HepG2 (cell line): Measurements from ENCODE around the gene CLDN9. TPM values are rescaled to one million over a fixed set of nuclear protein-coding genes. Genes with fewer than 3 reads are reported as not detected.

Experiments used
- DR1 ChIP-seq: sonication (generic); formaldehyde crosslinking; IDR thresholded peaks from 2 replicates; pipeline ENCODE4 v1.8.0; 2021; ENCODE audit warnings: mild to moderate bottlenecking, missing genetic modification reagents, inconsistent platforms
- ESRRA ChIP-seq: sonication (generic); formaldehyde crosslinking; IDR thresholded peaks from 2 replicates; pipeline ENCODE4 v1.5.1; 2020; ENCODE audit warnings: mild to moderate bottlenecking, low read depth, missing genetic modification reagents
- FOSL1 ChIP-seq: sonication (generic); formaldehyde crosslinking; IDR thresholded peaks from 2 replicates; pipeline ENCODE4 v1.9.0; 2021; ENCODE audit warnings: missing genetic modification reagents, borderline replicate concordance
- FOXK2 ChIP-seq: fragments of 450-650 bp; IDR thresholded peaks from 2 replicates; pipeline ENCODE4 v1.6.1; 2016
- HDAC2 ChIP-seq: sonication (generic); formaldehyde crosslinking; IDR thresholded peaks from 2 replicates; pipeline ENCODE4 v1.4.0; 2020; ENCODE audit warnings: missing genetic modification reagents
- NFIB ChIP-seq: sonication (generic); formaldehyde crosslinking; IDR thresholded peaks from 2 replicates; pipeline ENCODE4 v1.9.0; 2021; ENCODE audit warnings: missing genetic modification reagents, mild to moderate bottlenecking, borderline replicate concordance
- NR2F1 ChIP-seq, 2 experiments: fragments of 450-650 bp in 1 of 2; formaldehyde crosslinking in 1 of 2; IDR thresholded peaks; 2 replicates each; pipeline versions ENCODE4 v1.5.0 to v1.6.1; 2016 to 2020; ENCODE audit warnings: mild to moderate bottlenecking in 1 of 2, missing compliant biosample characterization in 1 of 2, missing genetic modification reagents in 1 of 2, moderate library complexity in 1 of 2
- RNF2 ChIP-seq: fragments of 450-650 bp; conservative IDR thresholded peaks from 2 replicates; pipeline ENCODE4 v1.6.1; 2016; ENCODE audit warnings: low read depth
- TBP ChIP-seq: sonication (generic); formaldehyde crosslinking; IDR thresholded peaks from 2 replicates; pipeline ENCODE4 v1.5.0; 2020; ENCODE audit warnings: missing genetic modification reagents
- TCF7 ChIP-seq: sonication (generic); IDR thresholded peaks from 2 replicates; pipeline ENCODE4 v1.6.1; 2016; ENCODE audit warnings: antibody characterized with exemption, low read depth
- ZBTB7A ChIP-seq: sonication (generic); formaldehyde crosslinking; IDR thresholded peaks from 2 replicates; pipeline ENCODE4 v1.8.0; 2022; ENCODE audit warnings: mild to moderate bottlenecking, missing genetic modification reagents
- ZFP62 ChIP-seq: sonication (generic); formaldehyde crosslinking; IDR thresholded peaks from 2 replicates; pipeline ENCODE4 v1.4.0; 2020; ENCODE audit warnings: missing genetic modification reagents
- ZNF24 ChIP-seq: fragments of 450-650 bp; IDR thresholded peaks from 2 replicates; pipeline ENCODE4 v1.6.1; 2017; ENCODE audit warnings: antibody characterized with exemption, mild to moderate bottlenecking
- ZNF251 ChIP-seq: sonication (generic); formaldehyde crosslinking; IDR thresholded peaks from 2 replicates; pipeline ENCODE4 v1.9.0; 2021; ENCODE audit warnings: mild to moderate bottlenecking, missing genetic modification reagents
- ZNF644 ChIP-seq: IDR thresholded peaks from 2 replicates; pipeline ENCODE4 v1.6.1; 2016; ENCODE audit warnings: low read depth
- ZNF660 ChIP-seq: sonication (generic); formaldehyde crosslinking; IDR thresholded peaks from 2 replicates; pipeline ENCODE4 v1.5.1; 2020; ENCODE audit warnings: mild to moderate bottlenecking, low read depth, missing genetic modification reagents, borderline replicate concordance
- ZNF775 ChIP-seq: sonication (generic); formaldehyde crosslinking; IDR thresholded peaks from 2 replicates; pipeline ENCODE4 v1.4.0; 2020; ENCODE audit warnings: missing genetic modification reagents, mild to moderate bottlenecking, moderate library complexity, borderline replicate concordance
- ZNF879 ChIP-seq: sonication (generic); formaldehyde crosslinking; IDR thresholded peaks from 2 replicates; pipeline ENCODE4 v1.8.1; 2023; ENCODE audit warnings: missing genetic modification reagents
- polyA plus RNA-seq, 8 experiments: library from polyadenylated mRNA; depleted of rRNA in 3 of 8; stranded (reverse) in 7 of 8; unstranded in 1 of 8; fragments of >200 nt; fragmentation: Illumina TruSeq in 4 of 8; extraction: Trizol in 4 of 8; gene quantifications; 2 replicates each; pipeline versions ENCODE4 v1.2.1 to v1.2.3, GENCODE V29; 2011 to 2016; ENCODE audit warnings: low read depth in 4 of 8, missing spikeins in 1 of 8, mixed read lengths in 1 of 8; ENCODE audit not compliant: insufficient read depth in 1 of 8
- total RNA-seq, 5 experiments: library from RNA; depleted of rRNA; stranded (reverse); fragments of >200 nt; fragmentation: Illumina TruSeq; extraction: Trizol; gene quantifications; 2 replicates each; pipeline ENCODE4 v1.2.3, GENCODE V29; 2016; ENCODE audit warnings: low read depth in 1 of 5
- TF ChIP-seq, protein P1 (sequence below): sonication (generic); formaldehyde crosslinking; IDR thresholded peaks from 2 replicates; pipeline ENCODE4 v1.4.0; 2020; ENCODE audit warnings: low read depth, mild to moderate bottlenecking, missing genetic modification reagents
- TF ChIP-seq, protein P2 (sequence below): sonication (generic); formaldehyde crosslinking; IDR thresholded peaks from 2 replicates; pipeline ENCODE4 v1.8.1; 2022; ENCODE audit warnings: low read depth, mild to moderate bottlenecking, missing genetic modification reagents
- TF ChIP-seq, protein P3 (sequence below): sonication (generic); formaldehyde crosslinking; IDR thresholded peaks from 2 replicates; pipeline ENCODE4 v1.5.0; 2020; ENCODE audit warnings: missing genetic modification reagents
- TF ChIP-seq, protein P4 (sequence below): sonication (generic); formaldehyde crosslinking; IDR thresholded peaks from 2 replicates; pipeline ENCODE4 v1.8.1; 2023; ENCODE audit warnings: mild to moderate bottlenecking, missing genetic modification reagents, borderline replicate concordance
- TF ChIP-seq, protein P5 (sequence below): sonication (generic); formaldehyde crosslinking; IDR thresholded peaks from 2 replicates; pipeline ENCODE4 v1.8.0; 2022; ENCODE audit warnings: missing genetic modification reagents, mild to moderate bottlenecking, borderline replicate concordance

Gene CLDN9
- total and polyA plus RNA-seq, 2 of the 13 experiments (the other 11 are each of a cell fraction or from before 2014, with no cell fraction given) = 0.15 to 0.26 TPM

DNA sequence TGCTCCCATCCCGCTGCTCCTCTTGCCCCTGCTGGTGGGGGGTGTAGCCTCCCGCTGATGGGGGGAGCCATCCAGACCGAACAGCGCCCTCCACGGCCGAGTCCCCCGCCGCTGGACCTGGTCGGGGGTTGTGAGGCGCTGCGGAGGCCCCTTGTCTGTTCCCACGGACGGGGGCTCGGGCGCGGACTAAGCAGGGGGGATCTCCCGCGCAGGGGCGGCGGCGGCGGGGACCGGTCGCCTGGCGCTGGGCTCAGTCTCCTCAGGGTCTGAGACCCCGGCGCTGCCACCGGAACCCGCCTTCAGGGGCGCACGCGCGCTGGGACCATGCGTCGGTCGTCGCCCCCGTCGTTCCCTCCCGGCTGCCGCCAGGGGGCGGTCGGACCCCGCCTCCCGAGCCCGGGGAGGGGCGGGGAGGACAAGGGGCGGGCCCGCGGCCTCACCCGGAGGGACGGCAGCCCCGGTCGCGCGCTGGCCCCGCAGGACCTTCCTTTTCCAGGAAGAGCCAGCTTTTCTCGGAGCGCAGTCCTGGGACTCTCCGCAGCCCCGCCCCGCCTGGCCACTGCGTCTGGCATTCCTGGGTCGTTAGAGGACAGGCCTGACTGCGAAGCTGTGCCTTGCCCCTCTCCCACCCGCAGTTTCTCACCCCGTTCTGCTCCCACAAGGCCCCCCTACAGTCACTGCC is 46.5 kb downstream of the CLDN9 start (continued):
- TF ChIP-seq FOXK2 (no peak), ZFP62 (CRISPR knock-in tag) (no peak), ZNF644 (CRISPR knock-in tag) (no peak), NR2F1 (CRISPR knock-in tag; IDR thresholded peaks at IDR 0.05) (no peak; a peak in 1 of 4 replicates), FOSL1 (CRISPR knock-in tag) (no peak), ZNF660 (no peak), ZNF879 (CRISPR knock-in tag) (no peak), TCF7 (no peak), ZBTB7A (CRISPR knock-in tag) (peak; percentile 89), ZNF251 (CRISPR knock-in tag) (no peak), HDAC2 (CRISPR knock-in tag) (no peak), ESRRA (CRISPR knock-in tag) (peak; percentile 76), ZNF775 (no peak), NFIB (CRISPR knock-in tag) (no peak), TBP (CRISPR knock-in tag) (no peak), ZNF24 (no peak), RNF2 (no peak), DR1 (CRISPR knock-in tag) (no peak)
- TF ChIP-seq, protein P1, sequence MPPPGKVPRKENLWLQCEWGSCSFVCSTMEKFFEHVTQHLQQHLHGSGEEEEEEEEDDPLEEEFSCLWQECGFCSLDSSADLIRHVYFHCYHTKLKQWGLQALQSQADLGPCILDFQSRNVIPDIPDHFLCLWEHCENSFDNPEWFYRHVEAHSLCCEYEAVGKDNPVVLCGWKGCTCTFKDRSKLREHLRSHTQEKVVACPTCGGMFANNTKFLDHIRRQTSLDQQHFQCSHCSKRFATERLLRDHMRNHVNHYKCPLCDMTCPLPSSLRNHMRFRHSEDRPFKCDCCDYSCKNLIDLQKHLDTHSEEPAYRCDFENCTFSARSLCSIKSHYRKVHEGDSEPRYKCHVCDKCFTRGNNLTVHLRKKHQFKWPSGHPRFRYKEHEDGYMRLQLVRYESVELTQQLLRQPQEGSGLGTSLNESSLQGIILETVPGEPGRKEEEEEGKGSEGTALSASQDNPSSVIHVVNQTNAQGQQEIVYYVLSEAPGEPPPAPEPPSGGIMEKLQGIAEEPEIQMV = no peak
- TF ChIP-seq, protein P2, sequence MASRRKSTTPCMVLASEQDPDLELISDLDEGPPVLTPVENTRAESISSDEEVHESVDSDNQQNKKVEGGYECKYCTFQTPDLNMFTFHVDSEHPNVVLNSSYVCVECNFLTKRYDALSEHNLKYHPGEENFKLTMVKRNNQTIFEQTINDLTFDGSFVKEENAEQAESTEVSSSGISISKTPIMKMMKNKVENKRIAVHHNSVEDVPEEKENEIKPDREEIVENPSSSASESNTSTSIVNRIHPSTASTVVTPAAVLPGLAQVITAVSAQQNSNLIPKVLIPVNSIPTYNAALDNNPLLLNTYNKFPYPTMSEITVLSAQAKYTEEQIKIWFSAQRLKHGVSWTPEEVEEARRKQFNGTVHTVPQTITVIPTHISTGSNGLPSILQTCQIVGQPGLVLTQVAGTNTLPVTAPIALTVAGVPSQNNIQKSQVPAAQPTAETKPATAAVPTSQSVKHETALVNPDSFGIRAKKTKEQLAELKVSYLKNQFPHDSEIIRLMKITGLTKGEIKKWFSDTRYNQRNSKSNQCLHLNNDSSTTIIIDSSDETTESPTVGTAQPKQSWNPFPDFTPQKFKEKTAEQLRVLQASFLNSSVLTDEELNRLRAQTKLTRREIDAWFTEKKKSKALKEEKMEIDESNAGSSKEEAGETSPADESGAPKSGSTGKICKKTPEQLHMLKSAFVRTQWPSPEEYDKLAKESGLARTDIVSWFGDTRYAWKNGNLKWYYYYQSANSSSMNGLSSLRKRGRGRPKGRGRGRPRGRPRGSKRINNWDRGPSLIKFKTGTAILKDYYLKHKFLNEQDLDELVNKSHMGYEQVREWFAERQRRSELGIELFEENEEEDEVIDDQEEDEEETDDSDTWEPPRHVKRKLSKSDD (CRISPR knock-in tag) = peak; percentile 88
- TF ChIP-seq, protein P3, sequence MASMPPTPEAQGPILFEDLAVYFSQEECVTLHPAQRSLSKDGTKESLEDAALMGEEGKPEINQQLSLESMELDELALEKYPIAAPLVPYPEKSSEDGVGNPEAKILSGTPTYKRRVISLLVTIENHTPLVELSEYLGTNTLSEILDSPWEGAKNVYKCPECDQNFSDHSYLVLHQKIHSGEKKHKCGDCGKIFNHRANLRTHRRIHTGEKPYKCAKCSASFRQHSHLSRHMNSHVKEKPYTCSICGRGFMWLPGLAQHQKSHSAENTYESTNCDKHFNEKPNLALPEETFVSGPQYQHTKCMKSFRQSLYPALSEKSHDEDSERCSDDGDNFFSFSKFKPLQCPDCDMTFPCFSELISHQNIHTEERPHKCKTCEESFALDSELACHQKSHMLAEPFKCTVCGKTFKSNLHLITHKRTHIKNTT (CRISPR knock-in tag) = no peak
- TF ChIP-seq, protein P4, sequence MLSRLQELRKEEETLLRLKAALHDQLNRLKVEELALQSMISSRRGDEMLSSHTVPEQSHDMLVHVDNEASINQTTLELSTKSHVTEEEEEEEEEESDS (CRISPR knock-in tag) = no peak
- TF ChIP-seq, protein P5, sequence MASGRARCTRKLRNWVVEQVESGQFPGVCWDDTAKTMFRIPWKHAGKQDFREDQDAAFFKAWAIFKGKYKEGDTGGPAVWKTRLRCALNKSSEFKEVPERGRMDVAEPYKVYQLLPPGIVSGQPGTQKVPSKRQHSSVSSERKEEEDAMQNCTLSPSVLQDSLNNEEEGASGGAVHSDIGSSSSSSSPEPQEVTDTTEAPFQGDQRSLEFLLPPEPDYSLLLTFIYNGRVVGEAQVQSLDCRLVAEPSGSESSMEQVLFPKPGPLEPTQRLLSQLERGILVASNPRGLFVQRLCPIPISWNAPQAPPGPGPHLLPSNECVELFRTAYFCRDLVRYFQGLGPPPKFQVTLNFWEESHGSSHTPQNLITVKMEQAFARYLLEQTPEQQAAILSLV (CRISPR knock-in tag) = no peak
